Suprapubic skin (tissue), 4 donors: ENCODE measurements around the gene CCBE1. TPM values are rescaled to one million over a fixed set of nuclear protein-coding genes. Genes with fewer than 3 reads are reported as not detected.

Experiments used
- DNase-seq, 2 donors: peaks; one replicate each; pipeline ENCODE4 v3.0.0-alpha.2; 2019; ENCODE audit warnings: low spot score in 2 of 2
- H3K27ac ChIP-seq: fragments of 200-600 bp; sonication (generic); one replicate; pipeline ENCODE4 v1.5.1; 2019
- H3K27me3 ChIP-seq: fragments of 200-600 bp; sonication (generic); one replicate; pipeline ENCODE4 v1.5.1; 2019
- H3K36me3 ChIP-seq: fragments of 200-600 bp; sonication (generic); one replicate; pipeline ENCODE4 v1.5.1; 2019
- H3K4me1 ChIP-seq: fragments of 200-600 bp; sonication (generic); one replicate; pipeline ENCODE4 v1.5.1; 2019
- H3K4me3 ChIP-seq: fragments of 200-600 bp; sonication (generic); one replicate; pipeline ENCODE4 v1.5.1; 2019; ENCODE audit warnings: mild to moderate bottlenecking
- H3K9me3 ChIP-seq: fragments of 200-600 bp; sonication (generic); one replicate; pipeline ENCODE4 v1.5.1; 2019
- EP300 ChIP-seq: sonication (generic); formaldehyde crosslinking; IDR thresholded peaks from one replicate; pipeline ENCODE4 v1.6.1; 2017; ENCODE audit warnings: antibody characterized with exemption
- POLR2A ChIP-seq, 2 donors: fragments of 450-650 bp; IDR thresholded peaks; one replicate each; pipeline ENCODE4 v1.6.1; 2017; ENCODE audit warnings: antibody characterized with exemption in 2 of 2, mild to moderate bottlenecking in 2 of 2, moderate library complexity in 2 of 2
- POLR2AphosphoS5 ChIP-seq, 3 donors: sonication (generic); formaldehyde crosslinking; IDR thresholded peaks; one replicate each; pipeline ENCODE4 v1.6.1; 2017; ENCODE audit warnings: antibody characterized with exemption in 3 of 3
- WGBS: methylation state at CpG from one replicate; pipeline ENCODE4 v1.1.5; 2018; 5-methylcytosine and 5-hydroxymethylcytosine counted together
- total RNA-seq, 4 donors: library from RNA; depleted of rRNA; stranded (reverse); fragments of >200 nt; gene quantifications; one replicate each; pipeline ENCODE4 v1.1.0, GENCODE V29; 2016
- TF ChIP-seq, protein P1 (sequence below), 2 donors: fragments of 200-600 bp in 1 of 2; fragments of 450-650 bp in 1 of 2; sonication (generic) in 1 of 2; IDR thresholded peaks; one replicate each; pipeline ENCODE4 v1.5.1; 2016 to 2019; ENCODE audit warnings: antibody characterized with exemption in 2 of 2, mild to moderate bottlenecking in 1 of 2, moderate library complexity in 1 of 2

Gene CCBE1
- total RNA-seq, 4 donors from 2014 or later: 0.81 to 3.7 (median 1.7) TPM

DNA sequence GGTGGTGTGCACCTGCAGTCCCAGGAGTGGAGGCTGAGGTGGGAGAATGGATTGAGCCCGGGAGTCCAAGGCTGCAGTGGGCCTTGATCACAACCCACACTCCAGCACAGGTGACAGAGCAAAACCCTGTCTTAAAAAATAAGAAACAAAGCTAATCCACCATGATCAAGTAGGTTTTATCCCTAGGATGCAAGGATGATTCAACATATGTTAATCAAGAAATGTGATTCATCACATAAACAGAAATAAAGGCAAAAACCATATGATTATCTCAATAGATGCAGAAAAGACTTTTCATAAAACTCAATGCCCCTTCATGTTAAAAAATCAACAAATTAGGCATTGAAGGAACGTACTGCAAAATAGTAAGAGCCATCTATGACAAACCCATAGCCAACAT, 58.1 kb downstream of the CCBE1 start:
- H3K36me3 ChIP-seq: no peaks in the 10 kb centered on the region
- WGBS: 91% methylated on average over 2 of the region's 2 CpGs

DNA sequence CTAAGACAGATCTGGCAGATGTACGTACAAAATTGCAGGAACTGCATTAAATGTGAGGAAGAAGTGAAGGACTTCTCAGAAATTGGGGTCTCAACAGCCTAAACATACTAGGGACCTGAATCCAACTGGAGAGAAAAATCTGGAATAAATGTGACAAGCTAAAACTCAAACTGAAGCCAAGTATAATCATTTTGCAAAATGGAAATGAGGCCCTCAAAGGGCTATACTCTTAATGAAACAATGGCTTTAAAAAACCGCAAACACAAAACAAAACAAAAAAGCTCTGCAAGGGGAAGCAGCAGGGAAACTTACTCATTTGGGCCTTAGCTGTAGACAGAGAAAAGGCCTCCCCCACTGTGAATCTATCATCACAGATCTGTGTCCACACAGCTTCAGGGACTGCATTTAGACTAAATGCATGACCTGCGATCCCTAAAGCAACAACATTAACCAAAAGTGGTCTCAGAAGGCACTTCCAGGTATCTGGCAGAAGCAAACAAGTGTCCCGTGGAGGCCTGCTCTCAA, 63.2 kb downstream of the CCBE1 start:
- H3K4me3 ChIP-seq: no peak overlapping the region
- 87% methylated on average over 4 of the region's 4 CpGs for WGBS

More for the DNA sequence above, 58.1 kb downstream of the CCBE1 start:
- DNase-seq: no peak
- H3K4me3 ChIP-seq: no peak overlapping the region
- no peak overlapping the region for H3K27ac ChIP-seq
- H3K27me3 ChIP-seq: no peaks in the 10 kb centered on the region
- no peaks in the 10 kb centered on the region for H3K4me1 ChIP-seq
- H3K9me3 ChIP-seq: no peaks in the 10 kb centered on the region
- TF ChIP-seq POLR2A (IDR thresholded peaks at IDR 0.05) (no peak), EP300 (no peak), POLR2AphosphoS5 (IDR thresholded peaks at IDR 0.05) (no peak)
- TF ChIP-seq, protein P1, sequence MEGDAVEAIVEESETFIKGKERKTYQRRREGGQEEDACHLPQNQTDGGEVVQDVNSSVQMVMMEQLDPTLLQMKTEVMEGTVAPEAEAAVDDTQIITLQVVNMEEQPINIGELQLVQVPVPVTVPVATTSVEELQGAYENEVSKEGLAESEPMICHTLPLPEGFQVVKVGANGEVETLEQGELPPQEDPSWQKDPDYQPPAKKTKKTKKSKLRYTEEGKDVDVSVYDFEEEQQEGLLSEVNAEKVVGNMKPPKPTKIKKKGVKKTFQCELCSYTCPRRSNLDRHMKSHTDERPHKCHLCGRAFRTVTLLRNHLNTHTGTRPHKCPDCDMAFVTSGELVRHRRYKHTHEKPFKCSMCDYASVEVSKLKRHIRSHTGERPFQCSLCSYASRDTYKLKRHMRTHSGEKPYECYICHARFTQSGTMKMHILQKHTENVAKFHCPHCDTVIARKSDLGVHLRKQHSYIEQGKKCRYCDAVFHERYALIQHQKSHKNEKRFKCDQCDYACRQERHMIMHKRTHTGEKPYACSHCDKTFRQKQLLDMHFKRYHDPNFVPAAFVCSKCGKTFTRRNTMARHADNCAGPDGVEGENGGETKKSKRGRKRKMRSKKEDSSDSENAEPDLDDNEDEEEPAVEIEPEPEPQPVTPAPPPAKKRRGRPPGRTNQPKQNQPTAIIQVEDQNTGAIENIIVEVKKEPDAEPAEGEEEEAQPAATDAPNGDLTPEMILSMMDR (IDR thresholded peaks at IDR 0.05): no peak

DNA sequence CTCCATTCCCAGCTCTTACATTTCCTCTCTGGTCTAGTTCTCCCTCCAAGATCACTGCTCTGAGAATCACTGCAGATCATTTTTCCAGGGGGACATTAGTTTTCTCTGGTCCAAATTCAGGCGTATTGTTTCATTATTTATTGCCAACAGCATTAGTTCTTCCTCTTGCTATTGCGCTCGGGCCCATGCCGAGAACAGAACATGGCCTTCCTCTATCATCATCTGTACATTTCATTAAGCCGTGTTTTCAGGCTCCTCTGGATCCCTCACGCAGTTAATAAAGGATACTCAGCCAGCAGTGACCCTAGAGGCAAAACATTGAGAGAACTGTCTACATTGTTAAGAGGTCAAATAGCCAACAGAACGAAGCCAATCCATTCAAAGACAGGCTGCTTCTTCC, 63.9 kb downstream of the CCBE1 start:
- 82% methylated on average over 7 of the region's 7 CpGs for WGBS
- TF ChIP-seq EP300 (no peak), POLR2AphosphoS5 (IDR thresholded peaks at IDR 0.05) (no peak), POLR2A (IDR thresholded peaks at IDR 0.05) (no peak)
- TF ChIP-seq, protein P1 (IDR thresholded peaks at IDR 0.05): no peak

More for the DNA sequence above, 63.2 kb downstream of the CCBE1 start:
- no peak for DNase-seq
- Histone ChIP-seq H3K27ac (no peak overlapping the region), H3K27me3 (no peaks in the 10 kb centered on the region), H3K4me1 (no peaks in the 10 kb centered on the region), H3K36me3 (no peaks in the 10 kb centered on the region), H3K9me3 (no peaks in the 10 kb centered on the region)
- TF ChIP-seq POLR2AphosphoS5 (IDR thresholded peaks at IDR 0.05) (no peak), EP300 (no peak), POLR2A (IDR thresholded peaks at IDR 0.05) (no peak)
- TF ChIP-seq, protein P1 (IDR thresholded peaks at IDR 0.05): no peak

DNA sequence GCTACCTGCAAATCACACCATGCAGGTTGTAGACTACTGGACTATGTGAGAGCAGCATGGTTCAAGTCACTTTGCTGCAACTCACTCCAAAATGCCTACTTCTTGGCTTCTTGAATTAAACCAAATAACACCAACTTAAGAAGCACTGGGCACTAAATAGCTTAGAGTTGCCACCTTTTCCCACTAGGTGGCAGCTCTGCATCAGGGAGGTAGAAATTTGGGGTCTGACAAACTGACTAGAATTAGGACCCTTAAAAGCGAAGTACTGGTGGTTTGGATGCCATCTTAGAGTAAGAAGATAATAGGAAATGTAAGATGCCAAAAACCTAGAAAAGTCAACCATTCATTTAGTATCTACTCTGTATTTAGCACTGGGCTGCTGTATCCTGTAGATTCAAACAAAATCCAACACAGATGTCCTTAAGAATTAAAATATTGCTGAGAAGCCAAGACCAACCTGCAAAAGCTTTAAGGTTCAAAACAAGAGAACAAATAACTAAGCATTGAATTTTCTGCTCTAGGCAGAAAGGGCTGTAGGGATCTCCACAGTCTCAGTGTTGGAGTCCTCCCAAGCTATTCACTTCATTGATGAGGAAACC, 65.5 kb downstream of the CCBE1 start:
- Histone ChIP-seq H3K27ac (no peak overlapping the region), H3K4me3 (no peak overlapping the region), H3K4me1 (no peaks in the 10 kb centered on the region), H3K36me3 (no peaks in the 10 kb centered on the region), H3K9me3 (no peaks in the 10 kb centered on the region), H3K27me3 (no peaks in the 10 kb centered on the region)
- DNase-seq: no peak
- 68% methylated on average over 1 of the region's 1 CpG for WGBS
- TF ChIP-seq, protein P1 (IDR thresholded peaks at IDR 0.05): no peak
- no peak for TF ChIP-seq POLR2AphosphoS5 (IDR thresholded peaks at IDR 0.05)

More for the DNA sequence above, 63.9 kb downstream of the CCBE1 start:
- Histone ChIP-seq H3K36me3 (no peaks in the 10 kb centered on the region), H3K27ac (no peak overlapping the region), H3K4me3 (no peak overlapping the region), H3K27me3 (no peaks in the 10 kb centered on the region), H3K9me3 (no peaks in the 10 kb centered on the region), H3K4me1 (no peaks in the 10 kb centered on the region)
- no peak for DNase-seq

DNA sequence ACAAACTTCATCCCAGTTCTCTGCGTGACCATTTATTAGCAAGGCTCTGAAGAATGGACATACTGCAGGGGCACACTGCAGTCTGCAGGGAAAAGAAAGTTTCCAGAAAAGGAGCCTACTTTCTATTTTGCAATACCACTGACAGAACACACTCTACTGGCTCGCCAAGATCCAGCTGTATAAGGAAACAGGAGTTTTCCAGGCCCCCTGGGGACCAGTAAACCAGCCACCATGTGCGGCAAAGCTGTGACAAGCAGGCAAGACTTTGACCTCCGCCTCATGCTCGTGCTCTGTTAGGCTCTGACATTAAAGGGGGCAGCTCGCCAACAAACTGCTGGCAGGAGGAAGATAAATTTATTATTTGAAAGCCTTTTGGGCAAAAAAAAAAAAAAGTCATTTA, 67.3 kb downstream of the CCBE1 start:
- Histone ChIP-seq H3K9me3 (no peaks in the 10 kb centered on the region), H3K4me1 (no peaks in the 10 kb centered on the region), H3K27me3 (no peaks in the 10 kb centered on the region), H3K4me3 (no peak overlapping the region), H3K27ac (no peak overlapping the region), H3K36me3 (no peaks in the 10 kb centered on the region)
- peak; percentile 76 to 84 for DNase-seq
- WGBS: 59% methylated on average over 6 of the region's 6 CpGs
- TF ChIP-seq EP300 (no peak), POLR2A (IDR thresholded peaks at IDR 0.05) (no peak), POLR2AphosphoS5 (IDR thresholded peaks at IDR 0.05) (peak in 1 of 3 donors; percentile 35)
